ENCODE data around the gene C5orf15.

DNA sequence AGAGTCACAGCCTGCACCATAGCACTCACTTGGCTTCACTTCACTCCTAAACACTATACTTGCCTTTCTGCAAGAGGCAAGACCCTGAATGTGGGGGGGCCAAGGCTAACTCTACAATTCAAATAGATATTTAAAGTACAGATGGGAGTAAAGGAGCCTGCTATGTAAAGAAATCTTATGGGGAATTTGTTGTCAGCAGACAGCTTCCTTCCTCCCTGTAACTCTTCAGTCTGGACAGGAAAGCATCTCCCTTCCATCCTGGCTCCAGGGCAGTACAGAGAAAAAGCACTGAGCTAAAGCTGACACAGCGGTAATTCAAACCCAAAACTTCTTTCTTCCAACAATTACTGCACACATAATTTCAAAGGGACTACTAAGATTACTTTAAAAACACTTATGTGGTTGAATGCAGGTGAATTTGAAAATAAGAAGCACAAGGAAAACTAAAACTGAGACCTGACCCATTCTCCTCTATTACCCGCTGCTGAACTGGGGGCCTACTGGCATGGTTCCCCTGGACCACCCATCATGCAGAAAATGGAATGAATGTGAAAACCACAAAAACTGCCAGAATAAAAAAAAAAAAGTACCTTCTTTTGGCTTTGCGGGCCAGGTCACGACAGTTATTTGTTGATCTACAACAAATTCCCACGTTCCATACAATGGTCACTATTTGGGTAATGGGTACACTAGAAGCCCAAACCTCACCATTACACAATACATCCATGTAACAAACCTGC is 22.9 kb upstream of the C5orf15 start:
- TF ChIP-seq, protein P1, sequence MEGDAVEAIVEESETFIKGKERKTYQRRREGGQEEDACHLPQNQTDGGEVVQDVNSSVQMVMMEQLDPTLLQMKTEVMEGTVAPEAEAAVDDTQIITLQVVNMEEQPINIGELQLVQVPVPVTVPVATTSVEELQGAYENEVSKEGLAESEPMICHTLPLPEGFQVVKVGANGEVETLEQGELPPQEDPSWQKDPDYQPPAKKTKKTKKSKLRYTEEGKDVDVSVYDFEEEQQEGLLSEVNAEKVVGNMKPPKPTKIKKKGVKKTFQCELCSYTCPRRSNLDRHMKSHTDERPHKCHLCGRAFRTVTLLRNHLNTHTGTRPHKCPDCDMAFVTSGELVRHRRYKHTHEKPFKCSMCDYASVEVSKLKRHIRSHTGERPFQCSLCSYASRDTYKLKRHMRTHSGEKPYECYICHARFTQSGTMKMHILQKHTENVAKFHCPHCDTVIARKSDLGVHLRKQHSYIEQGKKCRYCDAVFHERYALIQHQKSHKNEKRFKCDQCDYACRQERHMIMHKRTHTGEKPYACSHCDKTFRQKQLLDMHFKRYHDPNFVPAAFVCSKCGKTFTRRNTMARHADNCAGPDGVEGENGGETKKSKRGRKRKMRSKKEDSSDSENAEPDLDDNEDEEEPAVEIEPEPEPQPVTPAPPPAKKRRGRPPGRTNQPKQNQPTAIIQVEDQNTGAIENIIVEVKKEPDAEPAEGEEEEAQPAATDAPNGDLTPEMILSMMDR (IDR thresholded peaks at IDR 0.05) = no peak
- TF ChIP-seq POLR2AphosphoS5 (IDR thresholded peaks at IDR 0.05) (no peak), POLR2A (IDR thresholded peaks at IDR 0.05) (no peak)

All from transverse colon (tissue), 4 donors.